ENCODE results near the gene ZNF786. TPM values are rescaled to one million over a fixed set of nuclear protein-coding genes. Genes with fewer than 3 reads are reported as not detected.

ZNF786 gene
- total RNA-seq, 2 donors from 2014 or later: 2.8 to 4.4 TPM

Other genes with a start within 250 kb of the ZNF786 start
- 10 to 100 TPM; 38.4 to 43.7 TPM for gene EZH2, start 206.4 kb downstream of the ZNF786 start, total RNA-seq
- 10 to 100 TPM; 42.4 to 49.8 TPM for gene PDIA4, start 62.2 kb downstream of the ZNF786 start, total RNA-seq
- gene ZNF425, start 35.6 kb upstream of the ZNF786 start, total RNA-seq: under 1 TPM; 0.23 to 0.87 TPM
- 10 to 100 TPM; 17.2 to 19.7 TPM for gene ZNF398, start 56.7 kb upstream of the ZNF786 start, total RNA-seq
- gene ZNF282, start 104.8 kb upstream of the ZNF786 start, total RNA-seq: 10 to 100 TPM; 14.6 to 24.4 TPM
- 10 to 100 TPM; 12.1 to 15.3 TPM for gene ZNF212, start 148.9 kb upstream of the ZNF786 start, total RNA-seq
- gene ZNF783, start 171.5 kb upstream of the ZNF786 start, total RNA-seq: 10 to 100 TPM; 29.0 to 31.4 TPM

All from T-helper 17 cell (primary cell).